Measurements from ENCODE around the gene BRD3OS.

DNA sequence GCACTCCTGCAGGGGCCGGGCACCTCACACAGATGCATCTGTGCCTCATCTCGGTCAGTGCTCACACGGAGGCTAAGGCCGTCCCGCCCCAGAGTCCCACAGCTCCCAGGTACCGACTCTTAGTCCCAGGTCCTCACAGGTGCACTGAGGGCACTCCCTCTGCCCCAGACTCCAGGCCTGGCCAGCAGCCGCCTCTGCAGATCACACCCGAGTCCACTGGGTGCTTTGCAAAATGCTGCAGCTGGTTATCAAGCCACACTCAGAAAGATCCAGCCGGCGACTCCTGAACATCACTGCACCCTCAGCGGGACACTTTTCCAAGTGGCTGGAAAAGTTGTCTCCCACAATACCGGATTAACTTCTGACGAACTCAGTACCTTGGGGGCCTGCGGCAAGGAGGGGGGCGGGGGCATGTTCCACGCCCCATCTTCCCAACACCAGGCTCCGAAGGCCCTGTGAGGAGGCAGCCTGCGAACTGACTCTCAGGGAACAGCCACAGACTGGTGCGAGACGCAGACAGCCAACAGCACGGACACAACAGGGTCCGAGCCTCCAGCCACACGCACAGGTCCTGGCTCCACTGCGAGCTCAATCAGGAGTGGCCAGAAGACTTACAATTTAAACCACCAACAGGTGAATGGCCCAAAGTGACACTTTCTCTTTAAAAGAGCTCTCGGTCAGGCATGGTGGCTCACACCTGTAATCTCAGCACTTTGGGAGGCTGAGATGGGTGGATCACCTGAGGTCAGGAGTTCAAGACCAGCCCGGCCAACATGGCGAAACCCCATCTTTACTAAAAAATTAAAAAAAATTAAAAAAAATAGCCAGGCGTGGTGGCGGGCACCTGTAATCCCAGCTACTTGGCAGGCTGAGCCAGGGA is 38.5 kb downstream of the BRD3OS start:
- TF ChIP-seq, protein P1, sequence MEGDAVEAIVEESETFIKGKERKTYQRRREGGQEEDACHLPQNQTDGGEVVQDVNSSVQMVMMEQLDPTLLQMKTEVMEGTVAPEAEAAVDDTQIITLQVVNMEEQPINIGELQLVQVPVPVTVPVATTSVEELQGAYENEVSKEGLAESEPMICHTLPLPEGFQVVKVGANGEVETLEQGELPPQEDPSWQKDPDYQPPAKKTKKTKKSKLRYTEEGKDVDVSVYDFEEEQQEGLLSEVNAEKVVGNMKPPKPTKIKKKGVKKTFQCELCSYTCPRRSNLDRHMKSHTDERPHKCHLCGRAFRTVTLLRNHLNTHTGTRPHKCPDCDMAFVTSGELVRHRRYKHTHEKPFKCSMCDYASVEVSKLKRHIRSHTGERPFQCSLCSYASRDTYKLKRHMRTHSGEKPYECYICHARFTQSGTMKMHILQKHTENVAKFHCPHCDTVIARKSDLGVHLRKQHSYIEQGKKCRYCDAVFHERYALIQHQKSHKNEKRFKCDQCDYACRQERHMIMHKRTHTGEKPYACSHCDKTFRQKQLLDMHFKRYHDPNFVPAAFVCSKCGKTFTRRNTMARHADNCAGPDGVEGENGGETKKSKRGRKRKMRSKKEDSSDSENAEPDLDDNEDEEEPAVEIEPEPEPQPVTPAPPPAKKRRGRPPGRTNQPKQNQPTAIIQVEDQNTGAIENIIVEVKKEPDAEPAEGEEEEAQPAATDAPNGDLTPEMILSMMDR (IDR thresholded peaks at IDR 0.05): no peak
- TF ChIP-seq POLR2A (IDR thresholded peaks at IDR 0.05) (no peak), POLR2AphosphoS5 (IDR thresholded peaks at IDR 0.05) (no peak)

Measured in breast epithelium (tissue), 3 donors.